ENCODE data around the gene ARHGEF11. TPM values are rescaled to one million over a fixed set of nuclear protein-coding genes. Genes with fewer than 3 reads are reported as not detected.
A peak's percentile ranks its signal among the peaks of the same experiment; 100 is the strongest.
"Not testable (repeated sequence)": the region's sequence is repeated elsewhere in the genome, so short reads cannot be mapped to it uniquely, and the experiment has no call there.

ARHGEF11 gene
- total and polyA plus RNA-seq, 5 donors, result 19.9 to 34.4 (median 29.5) TPM

- H3K27ac ChIP-seq (ENCODE audit: low read length); H3K4me1 ChIP-seq (ENCODE audit: control insufficient read depth, insufficient read depth, low read length); DNase-seq; intact Hi-C loops (cut with DNase I); H3K27me3 ChIP-seq (ENCODE audit: control insufficient read depth, insufficient read depth); ATAC-seq; H3K4me3 ChIP-seq (ENCODE audit: low read length); H3K9me3 ChIP-seq (ENCODE audit: control insufficient read depth, low read length): not testable (repeated sequence)
- 85% methylated on average over 5 of the region's 5 CpGs for WGBS
Observed at GRCh38 chr1:157055729-157056128, 10.2 kb upstream of the ARHGEF11 start.

- ATAC-seq (no peak), DNase-seq (no peak)
- Histone ChIP-seq H3K27me3 (ENCODE audit: control insufficient read depth, insufficient read depth) (no peaks in the 10 kb centered on the region), H3K4me3 (ENCODE audit: low read length) (no peak overlapping the region), H3K27ac (ENCODE audit: low read length) (no peak overlapping the region), H3K4me1 (ENCODE audit: control insufficient read depth, insufficient read depth, low read length) (no peaks in the 10 kb centered on the region), H3K9me3 (ENCODE audit: control insufficient read depth, low read length) (no peaks in the 10 kb centered on the region)
- intact Hi-C loops (cut with DNase I), result no loop called here
- 47% methylated on average over 2 of the region's 2 CpGs for WGBS
Observed at GRCh38 chr1:157050836-157051235, 5.3 kb upstream of the ARHGEF11 start.

DNA sequence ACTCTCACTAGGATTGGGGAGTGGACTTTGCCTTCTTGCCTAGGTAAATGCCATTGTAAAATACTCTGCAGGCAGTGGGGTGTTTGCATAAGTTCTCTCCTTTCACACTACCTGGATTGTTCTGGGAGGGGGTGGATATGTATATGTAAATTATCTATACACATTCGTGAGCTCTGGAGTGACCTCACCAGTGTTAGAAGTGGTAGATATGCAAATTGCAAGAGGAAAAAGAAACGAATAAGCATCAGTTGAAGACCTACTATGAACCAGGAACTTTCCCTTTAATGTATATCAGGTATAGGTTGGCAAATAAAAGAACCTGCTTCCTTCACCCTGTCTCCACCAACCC, 1.5 kb upstream of the ARHGEF11 start:
- ATAC-seq, result no peak
- intact Hi-C loops (cut with DNase I), result loop anchor here in 1 of 4 donors (10.0 kb wide), 1 partner anchor 62 kb away; no protein-coding TSS in a partner anchor
- no peaks in the 10 kb centered on the region for H3K9me3 ChIP-seq (ENCODE audit: control insufficient read depth, low read length)
- H3K27ac ChIP-seq (ENCODE audit: low read length), result no peak overlapping the region
- WGBS, result 47% methylated on average over 2 of the region's 2 CpGs
- DNase-seq, result no peak
- H3K27me3 ChIP-seq (ENCODE audit: control insufficient read depth, insufficient read depth), result no peaks in the 10 kb centered on the region
- H3K4me1 ChIP-seq (ENCODE audit: control insufficient read depth, insufficient read depth, low read length), result peaks cover 16% of the 10 kb centered on the region
- no peak overlapping the region for H3K4me3 ChIP-seq (ENCODE audit: low read length)

DNA sequence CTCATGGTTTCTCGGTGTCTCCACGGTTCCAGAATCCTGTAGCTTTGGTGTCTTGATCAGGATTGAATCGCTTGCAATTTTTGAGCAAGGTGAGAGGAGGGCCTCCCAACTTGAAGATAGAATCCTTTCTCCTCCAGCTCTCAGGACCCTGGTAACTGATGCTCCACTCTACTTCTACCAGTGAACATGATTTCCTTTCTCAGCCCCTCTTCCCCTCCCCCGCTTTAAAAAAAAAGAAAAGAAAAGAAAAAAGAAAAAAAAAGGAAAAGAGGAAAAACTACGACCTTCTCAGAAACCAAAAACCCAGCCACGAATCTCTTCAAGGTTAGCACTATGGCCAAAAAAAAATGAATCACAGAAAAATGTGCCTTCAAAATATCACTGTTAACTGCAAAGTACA, 1.2 kb downstream of the ARHGEF11 start:
- peaks cover 19% of the 10 kb centered on the region for H3K4me1 ChIP-seq (ENCODE audit: control insufficient read depth, insufficient read depth, low read length)
- WGBS, result 39% methylated on average over 6 of the region's 6 CpGs
- peak overlapping the region; percentile 72 for H3K4me3 ChIP-seq (ENCODE audit: low read length)
- ATAC-seq (no peak), DNase-seq (no peak)
- no peaks in the 10 kb centered on the region for H3K9me3 ChIP-seq (ENCODE audit: control insufficient read depth, low read length)
- intact Hi-C loops (cut with DNase I), result loop anchor here in 1 of 4 donors (10.0 kb wide), 1 partner anchor 60 kb away; no protein-coding TSS in a partner anchor
- H3K27ac ChIP-seq (ENCODE audit: low read length), result no peak overlapping the region
- H3K27me3 ChIP-seq (ENCODE audit: control insufficient read depth, insufficient read depth), result no peaks in the 10 kb centered on the region

- no peak for DNase-seq
- H3K27ac ChIP-seq (ENCODE audit: low read length), result no peak overlapping the region
- intact Hi-C loops (cut with DNase I), result loop anchor here in 1 of 4 donors (10.0 kb wide), 1 partner anchor 59 kb away; no protein-coding TSS in a partner anchor
- no peaks in the 10 kb centered on the region for H3K27me3 ChIP-seq (ENCODE audit: control insufficient read depth, insufficient read depth)
- 73% methylated on average over 2 of the region's 2 CpGs for WGBS
- H3K9me3 ChIP-seq (ENCODE audit: control insufficient read depth, low read length), result no peaks in the 10 kb centered on the region
- H3K4me1 ChIP-seq (ENCODE audit: control insufficient read depth, insufficient read depth, low read length), result peaks cover 19% of the 10 kb centered on the region
- H3K4me3 ChIP-seq (ENCODE audit: low read length), result peak overlapping the region; percentile 72
- ATAC-seq, result no peak
Observed at GRCh38 chr1:157043685-157044084, 1.9 kb downstream of the ARHGEF11 start.

- Histone ChIP-seq H3K4me3 (ENCODE audit: low read length) (no peak overlapping the region), H3K27me3 (ENCODE audit: control insufficient read depth, insufficient read depth) (no peaks in the 10 kb centered on the region), H3K9me3 (ENCODE audit: control insufficient read depth, low read length) (no peaks in the 10 kb centered on the region), H3K4me1 (ENCODE audit: control insufficient read depth, insufficient read depth, low read length) (peaks cover 21% of the 10 kb centered on the region), H3K27ac (ENCODE audit: low read length) (no peak overlapping the region)
- ATAC-seq (peak in 1 of 2 donors; percentile 18), DNase-seq (no peak)
- intact Hi-C loops (cut with DNase I), result loop anchor here in 1 of 4 donors (10.0 kb wide), 1 partner anchor 58 kb away; no protein-coding TSS in a partner anchor
- 9% methylated on average over 2 of the region's 2 CpGs for WGBS
Observed at GRCh38 chr1:157042846-157043245, 2.7 kb downstream of the ARHGEF11 start.

DNA sequence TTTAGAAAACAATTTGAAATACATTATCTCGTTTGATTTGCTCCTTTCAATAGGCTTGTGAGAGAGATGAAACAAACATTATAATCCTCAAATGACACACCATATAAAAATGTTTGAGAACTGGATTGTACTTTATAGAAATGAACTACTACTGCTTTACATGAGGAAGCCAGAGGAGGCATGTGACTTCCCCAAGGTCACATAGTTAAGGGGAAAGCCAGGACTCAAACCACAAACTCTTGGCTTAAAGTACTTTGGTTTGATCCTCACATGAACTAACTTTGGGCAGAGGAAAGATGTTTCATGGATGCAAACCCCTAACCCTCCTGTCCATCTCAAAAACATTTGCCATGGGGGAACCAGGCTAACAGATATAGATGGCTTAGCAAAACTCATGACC, 4.7 kb downstream of the ARHGEF11 start:
- intact Hi-C loops (cut with DNase I), result loop anchor here in 1 of 4 donors (10.0 kb wide), 1 partner anchor 56 kb away; no protein-coding TSS in a partner anchor
- Histone ChIP-seq H3K4me1 (ENCODE audit: control insufficient read depth, insufficient read depth, low read length) (peaks cover 21% of the 10 kb centered on the region), H3K27ac (ENCODE audit: low read length) (no peak overlapping the region), H3K27me3 (ENCODE audit: control insufficient read depth, insufficient read depth) (no peaks in the 10 kb centered on the region), H3K4me3 (ENCODE audit: low read length) (no peak overlapping the region), H3K9me3 (ENCODE audit: control insufficient read depth, low read length) (no peaks in the 10 kb centered on the region)
- WGBS, result 70% methylated on average over 1 of the region's 1 CpG
- no peak for ATAC-seq
- DNase-seq, result no peak

- H3K4me1 ChIP-seq (ENCODE audit: control insufficient read depth, insufficient read depth, low read length), result peaks cover 17% of the 10 kb centered on the region
- no peaks in the 10 kb centered on the region for H3K9me3 ChIP-seq (ENCODE audit: control insufficient read depth, low read length)
- no peak overlapping the region for H3K4me3 ChIP-seq (ENCODE audit: low read length)
- no peaks in the 10 kb centered on the region for H3K27me3 ChIP-seq (ENCODE audit: control insufficient read depth, insufficient read depth)
- no peak overlapping the region for H3K27ac ChIP-seq (ENCODE audit: low read length)
- WGBS, result 92% methylated on average over 6 of the region's 6 CpGs
- ATAC-seq (no peak), DNase-seq (no peak)
- intact Hi-C loops (cut with DNase I), result no loop called here
Observed at GRCh38 chr1:157035121-157035520, 10.4 kb downstream of the ARHGEF11 start.

DNA sequence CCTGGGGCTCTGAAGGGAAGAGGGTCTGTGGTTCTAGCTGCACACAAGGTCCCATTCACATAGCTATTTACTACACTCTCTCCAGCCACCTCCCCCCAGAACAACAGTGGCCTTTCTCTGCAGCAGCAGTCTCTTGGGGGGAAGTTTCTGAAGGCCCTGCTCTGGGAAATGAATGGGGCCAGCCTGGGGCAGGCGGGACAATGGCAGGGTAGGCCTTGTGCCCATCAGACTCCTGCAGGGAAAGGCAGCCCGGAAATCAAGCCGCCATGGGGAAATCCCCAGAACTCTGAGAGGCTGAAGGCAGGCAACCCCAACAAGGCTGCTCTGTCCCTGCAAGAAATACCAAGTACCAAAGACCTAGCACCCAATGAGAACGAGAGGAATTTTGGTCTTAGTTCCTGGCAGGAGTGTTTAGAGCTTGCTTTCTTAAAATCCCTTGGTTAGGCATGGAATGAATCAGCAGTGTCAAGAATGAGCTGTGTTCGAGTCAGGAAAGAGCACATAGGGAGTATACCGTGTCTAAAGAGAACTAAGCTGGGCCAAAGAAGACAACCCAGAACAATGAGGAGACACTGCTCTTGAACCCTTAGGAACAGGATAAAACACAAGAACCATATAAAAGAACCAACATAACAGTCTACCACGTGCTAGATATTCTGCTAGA, 11.3 kb downstream of the ARHGEF11 start:
- DNase-seq (no peak), ATAC-seq (peak in 1 of 2 donors; percentile 29)
- WGBS, result 73% methylated on average over 7 of the region's 7 CpGs
- Histone ChIP-seq H3K27ac (ENCODE audit: low read length) (no peak overlapping the region), H3K4me1 (ENCODE audit: control insufficient read depth, insufficient read depth, low read length) (peaks cover 17% of the 10 kb centered on the region), H3K27me3 (ENCODE audit: control insufficient read depth, insufficient read depth) (no peaks in the 10 kb centered on the region), H3K4me3 (ENCODE audit: low read length) (no peak overlapping the region), H3K9me3 (ENCODE audit: control insufficient read depth, low read length) (no peaks in the 10 kb centered on the region)
- intact Hi-C loops (cut with DNase I), result no loop called here

GRCh38 chr1:157033357-157033876, 12.1 kb downstream of the ARHGEF11 start:
- DNase-seq, result no peak
- no peak overlapping the region for H3K4me3 ChIP-seq (ENCODE audit: low read length)
- H3K4me1 ChIP-seq (ENCODE audit: control insufficient read depth, insufficient read depth, low read length), result peaks cover 15% of the 10 kb centered on the region
- intact Hi-C loops (cut with DNase I), result no loop called here
- H3K9me3 ChIP-seq (ENCODE audit: control insufficient read depth, low read length), result no peaks in the 10 kb centered on the region
- H3K27ac ChIP-seq (ENCODE audit: low read length), result no peak overlapping the region
- no peak for ATAC-seq
- WGBS, result 80% methylated on average over 3 of the region's 3 CpGs
- H3K27me3 ChIP-seq (ENCODE audit: control insufficient read depth, insufficient read depth), result no peaks in the 10 kb centered on the region

GRCh38 chr1:157032303-157032702, 13.2 kb downstream of the ARHGEF11 start:
- H3K9me3 ChIP-seq (ENCODE audit: control insufficient read depth, low read length), result no peaks in the 10 kb centered on the region
- intact Hi-C loops (cut with DNase I), result no loop called here
- ATAC-seq (no peak), DNase-seq (no peak)
- H3K27ac ChIP-seq (ENCODE audit: low read length), result no peak overlapping the region
- H3K4me1 ChIP-seq (ENCODE audit: control insufficient read depth, insufficient read depth, low read length), result peaks cover 15% of the 10 kb centered on the region
- 75% methylated on average over 3 of the region's 3 CpGs for WGBS
- no peak overlapping the region for H3K4me3 ChIP-seq (ENCODE audit: low read length)
- no peaks in the 10 kb centered on the region for H3K27me3 ChIP-seq (ENCODE audit: control insufficient read depth, insufficient read depth)
